ENCODE results near the gene NSD2. TPM values are rescaled to one million over a fixed set of nuclear protein-coding genes. Genes with fewer than 3 reads are reported as not detected.
"Not testable (repeated sequence)": the region's sequence is repeated elsewhere in the genome, so short reads cannot be mapped to it uniquely, and the experiment has no call there.

NSD2 gene
- total RNA-seq, 1 experiment from 2014 or later: 50.6 TPM

DNA sequence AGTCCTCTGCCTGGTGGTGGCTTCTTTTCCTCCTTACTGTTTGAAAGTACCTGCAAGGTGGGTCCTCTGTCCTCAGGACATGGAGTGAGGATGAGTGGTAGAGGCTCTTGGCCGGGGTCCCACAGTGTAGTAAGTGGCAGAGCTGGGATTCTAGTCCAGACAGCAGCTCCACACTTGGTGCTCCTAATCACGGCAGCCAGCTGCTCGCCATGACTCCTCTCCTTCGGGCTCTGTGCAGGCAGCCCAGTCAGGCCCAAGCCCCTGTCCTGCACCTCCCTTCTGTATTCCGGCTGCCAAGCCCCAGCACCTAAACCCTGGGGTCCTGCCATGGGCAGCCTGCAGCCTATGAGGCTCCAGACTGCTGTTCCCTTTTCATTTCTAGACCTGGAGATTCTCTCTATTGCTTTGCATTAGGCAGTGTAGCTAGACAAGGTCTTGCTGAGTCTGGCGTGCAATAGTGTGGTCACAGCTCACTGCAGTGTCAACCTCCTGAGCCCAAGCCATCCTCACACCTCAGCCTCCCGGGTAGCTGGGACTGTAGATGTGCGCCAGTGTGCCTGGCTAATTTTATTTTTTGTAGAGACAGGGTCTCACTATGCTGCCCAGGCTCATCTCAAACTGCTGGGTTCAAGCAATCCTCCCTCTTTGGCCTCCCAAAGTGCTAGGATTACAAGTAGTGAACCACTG is 24.9 kb downstream of the NSD2 start:
- DNase-seq (ENCODE audit: extremely low read depth, low read depth): no peak

DNA sequence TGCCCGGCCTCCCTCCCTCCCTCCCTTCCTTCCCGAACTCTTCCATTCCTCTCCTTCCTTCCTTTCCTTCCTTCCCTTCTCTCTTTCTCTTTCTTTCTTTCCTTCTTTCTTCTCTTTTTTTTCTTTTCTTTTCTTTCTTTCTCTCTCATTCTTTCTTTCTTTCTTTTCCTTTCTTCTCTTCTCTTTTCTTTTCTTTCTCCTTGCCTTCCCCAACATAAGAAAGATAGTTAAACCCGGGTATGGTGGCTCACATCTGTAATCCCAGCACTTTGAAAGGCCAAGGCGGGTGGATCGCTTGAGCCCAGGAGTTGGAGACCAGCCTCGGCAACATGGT is 25.4 kb downstream of the NSD2 start:
- DNase-seq (ENCODE audit: extremely low read depth, low read depth): no peak

DNA sequence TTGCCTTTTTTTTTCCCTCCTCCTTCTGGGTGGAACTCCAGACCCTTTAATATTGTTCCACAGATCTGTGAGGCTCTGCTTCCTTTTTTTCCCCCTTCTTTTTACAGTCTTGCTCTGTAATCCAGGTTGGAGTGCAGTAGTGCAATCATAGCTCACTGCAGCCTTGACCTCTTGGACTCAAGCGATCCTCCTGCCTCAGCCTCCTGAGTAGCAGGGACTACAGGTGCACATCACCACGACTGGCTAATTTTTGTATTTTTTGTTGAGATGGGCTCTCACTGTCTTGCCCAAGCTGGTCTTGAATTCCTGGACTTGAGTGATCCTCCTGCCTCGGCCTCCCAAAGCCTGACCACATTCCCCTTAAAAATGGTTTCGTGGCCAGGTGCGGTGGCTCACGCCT is 26.8 kb downstream of the NSD2 start:
- DNase-seq (ENCODE audit: extremely low read depth, low read depth): no peak

DNA sequence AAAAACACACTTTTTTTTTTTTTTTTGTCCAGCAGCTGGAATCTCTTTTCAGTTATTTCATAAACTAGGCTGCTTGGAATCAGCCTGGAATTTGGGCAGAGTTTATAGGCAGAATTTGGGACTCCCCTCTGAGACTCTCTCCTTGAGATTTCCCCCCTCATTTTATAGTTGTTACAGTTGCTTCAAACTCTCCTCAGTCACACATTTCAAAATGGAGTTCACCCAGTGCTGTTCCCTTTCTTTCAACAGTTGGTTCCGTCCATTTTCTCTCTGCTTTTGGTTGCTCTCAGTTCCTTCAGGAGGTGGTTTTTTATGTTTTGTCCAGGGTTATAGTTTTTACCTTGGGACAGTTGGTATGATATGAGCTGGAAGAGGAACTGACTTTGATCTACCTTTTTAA is 27.5 kb downstream of the NSD2 start:
- no peak for DNase-seq (ENCODE audit: extremely low read depth, low read depth)

DNA sequence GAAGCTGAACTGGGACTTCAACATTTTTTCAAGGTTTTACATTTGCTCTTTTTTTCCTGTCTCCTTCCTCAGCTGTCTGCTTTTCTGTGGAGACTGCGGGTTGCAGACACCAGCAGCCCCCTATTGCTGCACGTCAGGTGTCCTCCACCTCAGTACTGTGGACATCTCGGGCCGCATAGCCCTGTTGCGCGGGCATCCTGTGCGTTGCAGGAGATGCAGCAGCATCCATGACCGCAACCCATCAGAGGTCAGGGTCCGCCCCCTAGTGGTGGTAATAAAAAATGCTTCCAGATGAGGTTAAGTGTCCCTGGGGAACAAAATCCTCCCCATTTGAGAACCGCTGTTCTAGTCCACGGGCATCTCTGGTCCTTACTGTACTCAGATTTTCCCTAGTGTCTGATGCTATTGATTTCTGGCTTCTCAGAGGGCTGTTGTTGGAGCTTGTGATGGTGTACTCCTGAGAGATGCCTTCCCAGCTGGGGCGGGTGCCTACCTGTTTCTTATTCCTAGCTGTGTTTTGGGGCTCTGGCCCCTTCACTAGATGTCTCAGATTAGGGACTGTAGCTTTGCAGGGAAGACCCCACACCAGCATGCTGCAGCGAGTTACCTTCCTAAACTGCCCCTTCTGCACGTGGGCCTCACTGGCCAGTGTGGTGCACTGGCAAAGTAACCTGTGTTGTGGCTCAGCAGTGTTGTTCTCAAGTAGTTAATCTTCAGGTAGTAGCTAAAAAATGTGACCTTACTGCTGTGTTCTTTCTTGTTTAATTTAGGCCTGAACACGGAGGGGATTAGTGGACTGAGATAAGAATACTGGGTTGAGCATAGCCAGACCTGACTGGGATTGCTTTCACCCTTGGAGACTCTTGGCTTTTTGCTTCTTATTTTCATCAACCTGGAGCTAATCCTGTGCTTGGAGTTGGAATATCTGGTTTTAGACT is 28.2 kb downstream of the NSD2 start:
- peak; percentile 76 for DNase-seq (ENCODE audit: extremely low read depth, low read depth)

DNA sequence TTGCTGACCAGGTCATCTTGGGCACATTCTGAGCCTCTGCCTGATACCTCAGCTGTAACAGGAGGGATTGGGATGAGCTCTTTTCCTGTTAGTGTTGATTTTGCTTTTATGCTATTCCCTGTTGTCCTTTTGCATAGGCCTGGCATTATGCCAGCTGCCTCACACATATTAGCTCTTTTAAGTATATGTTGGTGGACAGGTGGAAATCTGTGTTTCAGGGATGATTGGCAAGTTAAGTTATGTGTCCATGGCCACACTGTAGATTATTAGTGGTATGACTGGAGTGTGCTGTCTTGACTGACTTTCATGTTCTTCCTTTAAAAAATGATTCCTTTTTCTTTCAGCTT is 28.9 kb downstream of the NSD2 start:
- DNase-seq (ENCODE audit: extremely low read depth, low read depth): no peak

DNA sequence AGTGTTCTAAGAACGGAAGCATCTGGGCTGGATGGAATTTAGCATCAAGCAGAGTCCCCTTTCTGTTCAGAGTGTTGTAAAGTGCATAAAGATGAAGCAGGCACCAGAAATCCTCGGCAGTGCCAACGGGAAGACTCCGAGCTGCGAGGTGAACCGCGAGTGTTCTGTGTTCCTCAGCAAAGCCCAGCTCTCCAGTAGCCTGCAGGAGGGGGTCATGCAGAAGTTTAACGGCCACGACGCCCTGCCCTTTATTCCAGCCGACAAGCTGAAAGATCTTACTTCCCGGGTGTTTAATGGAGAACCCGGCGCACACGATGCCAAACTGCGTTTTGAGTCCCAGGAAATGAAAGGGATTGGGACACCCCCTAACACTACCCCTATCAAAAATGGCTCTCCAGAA is 29.4 kb downstream of the NSD2 start:
- no peak for DNase-seq (ENCODE audit: extremely low read depth, low read depth)

DNA sequence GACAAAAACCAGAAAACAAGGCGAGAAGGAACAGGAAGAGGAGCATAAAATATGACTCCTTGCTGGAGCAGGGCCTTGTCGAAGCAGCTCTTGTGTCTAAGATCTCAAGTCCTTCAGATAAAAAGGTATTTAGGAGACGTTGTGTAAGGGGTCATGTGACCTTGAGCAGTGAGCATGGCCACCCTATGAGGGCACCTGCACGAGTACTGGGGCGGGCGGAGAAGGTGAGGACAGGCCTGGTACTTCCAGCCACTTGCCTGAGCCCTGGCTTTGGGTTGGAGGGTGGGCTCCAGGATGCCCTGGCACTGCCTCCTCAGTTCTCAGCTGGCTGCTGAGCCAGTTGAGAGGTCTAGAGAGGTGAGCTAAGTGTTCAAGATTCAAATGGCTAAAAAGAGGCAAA is 29.9 kb downstream of the NSD2 start:
- DNase-seq (ENCODE audit: extremely low read depth, low read depth): no peak

DNA sequence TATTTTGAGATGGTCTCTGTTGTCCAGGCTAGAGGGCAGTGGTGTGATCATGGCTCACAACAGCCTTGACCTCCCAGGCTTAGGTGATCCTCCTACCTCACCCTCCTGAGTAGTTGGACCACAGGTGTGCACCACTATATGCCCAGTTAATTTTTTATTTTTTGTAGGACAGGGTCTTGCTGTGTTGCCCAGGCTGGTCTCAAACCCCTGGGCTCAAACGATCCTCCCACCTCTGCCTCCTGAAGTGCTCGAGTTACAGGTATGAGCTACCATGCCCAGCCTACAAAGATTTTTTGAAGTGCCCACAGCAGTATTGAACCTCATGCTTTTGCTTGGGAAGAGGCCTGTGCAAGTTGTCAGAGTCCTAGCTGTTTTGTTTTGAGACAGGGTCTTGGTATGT is 31.1 kb downstream of the NSD2 start:
- no peak for DNase-seq (ENCODE audit: extremely low read depth, low read depth)

DNA sequence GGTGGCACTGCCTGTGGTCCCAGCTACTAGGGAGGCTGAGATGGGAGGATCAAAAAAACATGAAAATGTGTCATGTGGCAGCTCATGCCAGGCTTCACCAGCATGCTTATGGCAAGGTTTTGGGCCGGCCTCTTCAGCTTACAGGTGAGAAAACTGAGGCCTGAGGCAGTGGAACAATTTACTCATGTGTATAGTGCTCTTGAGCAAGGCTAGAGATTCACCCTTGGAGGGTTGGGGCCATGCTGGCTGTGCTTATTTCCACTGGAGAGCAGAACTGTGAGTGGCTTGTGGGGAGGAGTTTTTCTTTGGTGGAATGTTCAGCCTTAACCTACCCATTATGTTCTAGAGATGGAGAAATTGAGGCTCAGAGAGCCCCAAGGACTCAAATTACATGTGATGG is 31.8 kb downstream of the NSD2 start:
- DNase-seq (ENCODE audit: extremely low read depth, low read depth): no peak

DNA sequence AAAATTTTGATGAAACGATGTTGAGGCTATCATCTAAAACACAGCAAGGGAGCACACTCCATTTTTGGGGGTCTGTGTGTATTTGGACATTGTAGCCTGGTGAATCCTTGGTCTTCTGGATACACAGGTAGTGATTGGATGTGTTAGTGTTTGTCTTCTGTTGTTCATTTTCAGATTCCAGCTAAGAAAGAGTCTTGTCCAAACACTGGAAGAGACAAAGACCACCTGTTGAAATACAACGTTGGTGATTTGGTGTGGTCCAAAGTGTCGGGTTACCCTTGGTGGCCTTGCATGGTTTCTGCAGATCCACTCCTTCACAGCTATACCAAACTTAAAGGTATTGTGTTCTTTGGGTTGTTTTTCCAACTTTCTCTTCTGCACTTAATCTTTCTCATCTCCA is 32.8 kb downstream of the NSD2 start:
- DNase-seq (ENCODE audit: extremely low read depth, low read depth): no peak

DNA sequence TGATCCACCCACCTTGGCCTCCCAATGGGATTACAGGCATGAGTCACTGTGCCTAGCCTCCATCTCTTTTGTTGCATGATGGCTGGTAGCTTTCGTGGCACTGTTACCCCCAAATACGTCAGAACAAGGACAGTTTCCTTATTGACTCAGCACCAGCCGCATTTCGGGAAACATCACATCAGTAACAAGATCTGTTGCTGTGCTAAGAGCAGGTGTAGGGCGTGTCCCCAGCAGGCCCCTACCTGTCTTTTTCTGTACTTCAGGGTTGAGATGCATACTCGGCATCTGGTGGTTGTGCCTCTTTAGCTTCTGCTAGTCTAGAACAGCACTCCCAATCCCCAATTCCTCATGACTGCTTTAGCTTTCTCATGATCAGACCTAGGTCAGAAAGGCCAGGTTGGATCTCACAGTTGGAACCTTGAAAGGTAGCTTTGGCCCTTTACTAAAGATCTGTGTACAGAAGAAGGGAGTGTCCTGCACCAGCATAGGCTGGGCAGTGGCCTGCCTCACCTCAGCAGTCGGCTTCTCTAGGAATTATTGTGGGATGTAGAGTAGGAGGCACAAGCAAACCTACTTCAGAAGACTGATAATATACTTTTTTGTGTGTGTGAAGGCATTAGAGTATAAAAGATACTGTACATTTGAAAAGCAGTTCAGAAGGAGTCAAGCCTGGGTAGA is 36.8 kb downstream of the NSD2 start:
- DNase-seq (ENCODE audit: extremely low read depth, low read depth): no peak

DNA sequence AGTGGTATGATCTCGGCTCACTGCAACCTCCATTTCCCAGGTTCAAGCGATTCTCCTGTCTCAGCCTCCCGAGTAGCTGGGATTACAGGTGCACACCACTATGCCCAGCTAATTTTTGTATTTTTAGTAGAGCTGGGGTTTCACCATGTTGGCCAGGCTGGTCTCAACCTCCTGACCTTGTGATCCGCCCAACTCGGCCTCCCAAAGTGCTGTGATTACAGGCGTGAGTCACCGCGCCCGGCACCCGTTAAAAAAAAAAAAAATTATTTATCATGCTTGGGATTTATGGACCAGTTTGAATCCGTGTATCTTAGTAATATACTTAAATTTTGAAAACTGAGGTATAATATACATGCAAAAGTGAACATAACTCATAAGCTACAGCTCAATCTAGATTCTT is 38.5 kb downstream of the NSD2 start:
- DNase-seq (ENCODE audit: extremely low read depth, low read depth): not testable (repeated sequence)

DNA sequence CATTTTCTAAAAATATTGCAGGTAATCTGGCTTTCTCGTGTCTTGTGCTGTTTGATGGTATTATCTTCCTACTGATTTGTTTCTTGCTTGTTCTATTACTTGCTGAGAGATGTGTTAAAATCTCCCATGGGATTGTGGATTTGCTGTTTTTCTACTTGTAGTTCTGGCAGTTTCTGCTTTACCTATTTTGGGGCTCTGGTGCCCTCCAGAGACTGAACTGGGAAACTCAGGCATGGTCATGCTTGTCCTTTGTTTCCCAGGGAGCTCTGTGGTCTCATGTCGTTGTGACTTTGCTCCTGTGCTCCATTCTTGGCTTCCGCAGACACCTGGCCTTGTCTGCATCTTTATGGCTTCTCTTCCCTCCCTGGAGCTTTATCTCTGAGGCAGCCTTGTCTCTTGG is 39.5 kb downstream of the NSD2 start:
- DNase-seq (ENCODE audit: extremely low read depth, low read depth): peak; percentile 43

DNA sequence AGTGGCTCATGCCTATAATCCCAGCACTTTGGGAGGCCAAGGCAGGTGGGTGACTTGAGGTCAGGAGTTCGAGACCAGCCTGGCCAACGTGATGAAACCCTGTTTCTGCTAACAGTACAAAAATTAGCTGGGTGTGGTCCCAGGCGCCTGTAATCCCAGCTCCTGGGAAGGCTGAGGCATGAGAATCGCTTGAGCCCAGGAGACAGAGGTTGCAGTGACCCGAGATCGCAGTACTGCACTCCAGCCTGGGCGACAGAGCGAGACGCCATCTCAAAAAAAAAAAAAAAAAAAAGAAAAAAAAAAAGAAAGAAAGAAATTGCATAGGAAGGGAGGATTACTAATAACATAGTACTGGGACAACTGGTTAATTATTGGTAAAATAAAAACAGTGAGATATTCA is 40.1 kb downstream of the NSD2 start:
- not testable (repeated sequence) for DNase-seq (ENCODE audit: extremely low read depth, low read depth)

DNA sequence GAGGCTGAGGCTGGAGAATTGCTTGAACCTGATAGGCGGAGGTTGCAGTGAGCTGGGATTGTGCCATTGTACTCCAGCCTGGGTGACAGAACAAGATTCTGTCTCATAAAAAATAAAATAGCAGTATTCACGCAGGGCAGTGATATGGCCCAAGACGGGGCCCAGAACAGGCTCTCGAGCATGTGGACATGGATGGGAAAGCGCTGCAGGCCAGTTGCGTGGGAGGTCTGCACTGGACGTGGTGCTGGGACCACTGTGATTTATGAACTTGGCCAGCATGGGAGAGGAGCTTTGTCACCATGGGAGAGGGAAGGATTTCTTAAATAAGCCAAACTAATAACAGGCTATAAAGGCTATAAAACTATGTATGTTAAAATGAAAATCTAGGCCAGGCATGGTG is 51.6 kb downstream of the NSD2 start:
- no peak for DNase-seq (ENCODE audit: extremely low read depth, low read depth)

DNA sequence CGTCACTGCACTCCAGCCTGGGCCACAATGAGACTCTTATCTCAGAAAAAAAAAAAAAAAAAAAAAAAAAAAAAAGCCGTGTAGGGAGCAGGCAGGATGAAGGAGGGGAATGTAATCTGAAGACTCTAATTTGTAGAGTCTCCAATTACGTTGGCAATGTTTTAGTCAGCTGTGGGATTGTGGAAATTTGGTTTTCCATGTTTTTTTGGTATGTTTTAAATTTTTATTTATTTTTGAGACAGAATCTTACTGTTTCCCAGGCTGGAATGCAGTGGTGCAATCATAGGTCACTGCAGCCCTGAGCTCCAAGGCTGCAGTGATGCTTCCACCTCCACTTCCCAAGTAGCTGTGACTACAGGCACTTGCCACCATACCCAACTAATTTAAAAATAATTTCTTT is 56.5 kb downstream of the NSD2 start:
- DNase-seq (ENCODE audit: extremely low read depth, low read depth): no peak

DNA sequence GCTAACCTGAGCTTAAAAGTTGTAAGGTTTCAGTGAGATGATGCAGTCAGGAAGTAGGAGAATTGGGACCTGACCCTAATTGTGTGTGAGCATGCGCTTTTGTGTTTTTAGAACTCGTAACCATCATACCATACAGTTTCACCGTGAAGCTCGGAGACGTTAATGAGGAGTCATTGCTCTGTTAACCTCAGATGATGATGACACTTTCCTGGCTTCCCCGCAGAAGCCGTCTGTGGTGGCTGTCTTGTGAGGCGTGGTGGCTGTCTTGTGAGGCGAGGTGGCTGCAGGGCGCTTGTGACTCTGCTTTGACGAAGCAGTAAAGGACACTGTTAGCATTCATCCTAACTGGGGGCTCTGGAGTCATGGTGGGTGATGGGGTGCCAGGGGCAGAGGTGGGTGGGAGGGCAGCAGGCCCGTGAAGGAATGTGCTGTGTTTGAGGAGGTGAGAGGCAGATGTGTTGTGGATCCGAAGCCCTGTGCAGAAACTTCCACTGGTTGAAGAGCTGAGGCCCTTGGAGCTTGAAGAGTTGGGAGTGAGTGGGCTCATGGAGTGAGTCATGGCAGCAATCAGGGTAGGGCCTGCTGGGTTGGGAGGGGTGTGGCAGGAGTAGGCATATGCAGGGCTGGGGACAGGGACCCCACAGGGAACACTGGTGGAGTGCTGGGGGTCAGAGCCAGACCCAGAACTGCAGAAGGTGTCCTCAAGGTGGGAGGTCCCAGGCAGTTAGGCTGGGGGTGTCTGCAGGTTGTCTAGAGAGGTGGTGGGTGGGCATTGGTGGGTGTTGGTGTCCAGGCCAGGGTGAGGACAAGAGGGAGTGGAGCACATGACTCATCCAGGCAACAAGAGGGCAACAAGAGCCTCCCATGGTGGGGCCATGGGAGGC is 57.4 kb downstream of the NSD2 start:
- DNase-seq (ENCODE audit: extremely low read depth, low read depth): no peak

DNA sequence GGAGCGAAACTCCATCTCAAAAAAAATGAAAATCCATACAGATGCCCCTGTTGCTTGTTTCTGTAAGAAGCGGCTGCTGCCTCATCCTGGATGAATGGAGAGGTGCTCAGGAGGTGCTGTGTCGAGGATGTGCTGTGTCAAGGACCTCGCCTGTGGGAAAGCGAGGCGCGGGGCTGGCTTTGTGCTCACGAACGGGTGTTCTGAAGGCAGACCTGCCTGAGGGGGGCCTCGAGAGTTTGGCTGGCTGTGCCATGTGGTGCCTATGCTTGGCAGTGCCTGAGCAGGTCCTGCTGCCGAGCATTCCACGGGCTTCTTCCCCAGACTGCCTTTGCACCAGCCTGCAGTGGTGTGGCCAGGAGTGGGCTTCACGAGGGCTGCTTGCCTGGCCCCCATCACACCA is 61.5 kb downstream of the NSD2 start:
- DNase-seq (ENCODE audit: extremely low read depth, low read depth): no peak

DNA sequence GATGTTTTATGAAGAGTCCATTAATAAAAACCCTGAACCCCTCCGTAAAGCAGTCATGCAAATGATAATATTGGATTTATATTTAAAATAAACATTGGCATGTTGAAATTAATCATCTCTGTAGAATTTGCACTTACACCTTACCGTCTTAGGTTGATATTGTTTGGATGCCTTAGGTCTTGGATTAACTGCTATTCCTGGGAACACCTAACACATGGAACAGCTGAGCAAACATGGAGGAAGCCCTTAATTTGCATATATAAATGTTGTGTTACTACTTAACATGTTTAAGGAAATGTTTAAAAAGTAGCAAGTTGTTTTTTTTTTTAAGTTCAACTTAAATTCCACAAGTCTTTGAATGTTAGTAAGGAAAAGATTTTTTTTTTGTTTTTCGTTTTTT is 62.5 kb downstream of the NSD2 start:
- no peak for DNase-seq (ENCODE audit: extremely low read depth, low read depth)

DNA sequence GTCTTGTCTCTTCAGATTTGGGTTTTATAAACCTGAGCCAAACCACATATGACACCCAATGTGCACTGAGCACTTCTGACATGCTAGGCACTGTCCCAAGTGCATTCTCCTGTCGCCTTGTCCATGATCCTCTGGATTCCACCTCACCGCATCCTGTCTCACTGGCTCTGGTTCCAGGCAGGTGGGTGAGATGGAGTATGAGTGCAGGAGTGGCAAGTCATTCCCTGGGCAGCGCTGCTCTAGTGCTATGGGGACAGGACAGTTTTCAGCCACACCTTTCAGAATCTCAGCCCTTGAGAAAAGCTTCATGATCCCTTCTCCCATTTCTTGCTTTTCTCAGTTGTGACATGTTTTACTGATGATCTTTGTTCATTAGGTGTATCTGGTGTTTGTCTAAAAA is 66.4 kb downstream of the NSD2 start:
- DNase-seq (ENCODE audit: extremely low read depth, low read depth): no peak

All from NCI-H460 (cell line).